ENCODE measurements around the gene SLF2. TPM values are rescaled to one million over a fixed set of nuclear protein-coding genes. Genes with fewer than 3 reads are reported as not detected.
A peak's percentile ranks its signal among the peaks of the same experiment; 100 is the strongest.

The SLF2 gene
- total RNA-seq, 1 donor: 39.1 TPM

- TF ChIP-seq CTCF (IDR thresholded peaks at IDR 0.05; ENCODE audit: extremely low read depth, low read depth, low read length): no peak
- no peaks in the 10 kb centered on the region for H3K4me1 ChIP-seq (ENCODE audit: insufficient read depth, low read length)
- H4K20me1 ChIP-seq (ENCODE audit: insufficient read depth, low read length): no peaks in the 10 kb centered on the region
- peaks cover 22% of the 10 kb centered on the region for H3K79me2 ChIP-seq (ENCODE audit: insufficient read depth, low read length)
- no peaks in the 10 kb centered on the region for H3K9me3 ChIP-seq (ENCODE audit: low read depth, low read length)
- H2AFZ ChIP-seq (ENCODE audit: low read length): no peak overlapping the region
- no peak overlapping the region for H3K27ac ChIP-seq (ENCODE audit: low read depth, low read length)
- no peak for DNase-seq (ENCODE audit: insufficient read length, low spot score, missing footprints)
- H3K36me3 ChIP-seq (ENCODE audit: insufficient read depth, low read length): peaks cover 84% of the 10 kb centered on the region
- no peaks in the 10 kb centered on the region for H3K27me3 ChIP-seq (ENCODE audit: insufficient read depth, low read length)
- H3K4me3 ChIP-seq (ENCODE audit: insufficient read depth, low read length): no peak overlapping the region
- no peak overlapping the region for H3K4me2 ChIP-seq (ENCODE audit: insufficient read depth, low read length)
Measured at GRCh38 chr10:100928039-100928438, 15.3 kb downstream of the SLF2 start.

GRCh38 chr10:100930368-100930767 is 17.6 kb downstream of the SLF2 start:
- peak; percentile 58 for DNase-seq (ENCODE audit: insufficient read length, low spot score, missing footprints)
- Histone ChIP-seq H3K9me3 (ENCODE audit: low read depth, low read length) (no peaks in the 10 kb centered on the region), H4K20me1 (ENCODE audit: insufficient read depth, low read length) (no peaks in the 10 kb centered on the region), H3K4me2 (ENCODE audit: insufficient read depth, low read length) (no peak overlapping the region), H3K36me3 (ENCODE audit: insufficient read depth, low read length) (peaks cover 77% of the 10 kb centered on the region), H3K4me1 (ENCODE audit: insufficient read depth, low read length) (no peaks in the 10 kb centered on the region), H3K27ac (ENCODE audit: low read depth, low read length) (no peak overlapping the region), H3K27me3 (ENCODE audit: insufficient read depth, low read length) (no peaks in the 10 kb centered on the region), H3K4me3 (ENCODE audit: insufficient read depth, low read length) (no peak overlapping the region), H3K79me2 (ENCODE audit: insufficient read depth, low read length) (peaks cover 15% of the 10 kb centered on the region), H2AFZ (ENCODE audit: low read length) (no peak overlapping the region)
- TF ChIP-seq CTCF (IDR thresholded peaks at IDR 0.05; ENCODE audit: extremely low read depth, low read depth, low read length): peak; percentile 23

- no peak for DNase-seq (ENCODE audit: insufficient read length, low spot score, missing footprints)
- peaks cover 74% of the 10 kb centered on the region for H3K36me3 ChIP-seq (ENCODE audit: insufficient read depth, low read length)
- H3K27ac ChIP-seq (ENCODE audit: low read depth, low read length): no peak overlapping the region
Measured at GRCh38 chr10:100934084-100934659, 21.4 kb downstream of the SLF2 start.

More at GRCh38 chr10:100934084-100934659, 21.4 kb downstream of the SLF2 start:
- Histone ChIP-seq H3K27me3 (ENCODE audit: insufficient read depth, low read length) (no peaks in the 10 kb centered on the region), H3K4me3 (ENCODE audit: insufficient read depth, low read length) (no peak overlapping the region), H2AFZ (ENCODE audit: low read length) (no peak overlapping the region), H3K4me1 (ENCODE audit: insufficient read depth, low read length) (no peaks in the 10 kb centered on the region), H3K9me3 (ENCODE audit: low read depth, low read length) (no peaks in the 10 kb centered on the region), H3K79me2 (ENCODE audit: insufficient read depth, low read length) (peaks cover 4% of the 10 kb centered on the region), H3K4me2 (ENCODE audit: insufficient read depth, low read length) (no peak overlapping the region), H4K20me1 (ENCODE audit: insufficient read depth, low read length) (no peaks in the 10 kb centered on the region)
- TF ChIP-seq CTCF (IDR thresholded peaks at IDR 0.05; ENCODE audit: extremely low read depth, low read depth, low read length): peak; percentile 51

Measured in osteoblast (primary cell).